GM12878 (cell line): ENCODE results near the gene CAMK4. TPM values are rescaled to one million over a fixed set of nuclear protein-coding genes. Genes with fewer than 3 reads are reported as not detected.

ENCODE experiments used
- ATAC-seq: fragments of 200-7000 bp; cut with Tn5 transposase; 3 replicates; pipeline ENCODE4 v1.9.1; 2020; ENCODE audit warnings: mild to moderate bottlenecking, moderate library complexity
- BruUV-seq: library from RNA; stranded (reverse); fragments of 400-500 nt; replicated peaks from 2 replicates; lab custom pipeline; 2021; lab: Mats Ljungman, UMichigan
- CTCF ChIA-PET: fragments of 300-600 bp; sonication (Branson Sonifier 250); formaldehyde crosslinking; extraction: SDS; loops from one replicate; lab custom pipeline; 2021; ENCODE audit warnings: inconsistent platforms; lab: Yijun Ruan, JAX
- POLR2A ChIA-PET: fragments of 350-600 bp; formaldehyde crosslinking; extraction: SDS; loops from one replicate; lab custom pipeline; 2021; ENCODE audit warnings: inconsistent platforms; lab: Charles Lee
- RAD21 ChIA-PET: fragments of 300-600 bp; sonication (Branson Sonifier 250); formaldehyde crosslinking; loops from one replicate; lab custom pipeline; 2023; ENCODE audit warnings: antibody characterized with exemption; ENCODE audit not compliant: unreplicated experiment; lab: Charles Lee
- SMC1A ChIA-PET: fragments of 300-600 bp; sonication (Branson Sonifier 250); formaldehyde crosslinking; loops from one replicate; lab custom pipeline; 2023; ENCODE audit not compliant: unreplicated experiment, uncharacterized antibody; lab: Charles Lee
- DNase-seq: peaks from one replicate; pipeline ENCODE4 v3.0.0-alpha.2; 2011; ENCODE audit warnings: low read depth, low spot score
- FAIRE-seq: peaks from 3 replicates; lab custom pipeline; 2011; peaks lifted over from hg19 to GRCh38; lab: Jason Lieb, UNC
- H2AFZ ChIP-seq: 2 replicates; pipeline ENCODE4 v1.6.0; 2011; ENCODE audit warnings: low read depth, low read length, control low read depth; ENCODE audit not compliant: control insufficient read depth
- H3K27ac ChIP-seq: 2 replicates; pipeline ENCODE4 v1.5.1; 2011; ENCODE audit warnings: control low read depth; ENCODE audit not compliant: control insufficient read depth, insufficient read depth
- H3K27me3 ChIP-seq, 2 experiments: replicated peaks in 1 of 2; 2 replicates each; pipeline versions ENCODE4 v1.6.0 to v1.6.1; 2011; ENCODE audit warnings: low read length in 1 of 2; ENCODE audit not compliant: control insufficient read depth in 2 of 2, insufficient read depth in 2 of 2
- H3K36me3 ChIP-seq, 2 experiments: 2 replicates each; pipeline ENCODE4 v1.5.1; 2011; ENCODE audit warnings: low read length in 1 of 2; ENCODE audit not compliant: control insufficient read depth in 2 of 2, insufficient read depth in 2 of 2
- H3K4me1 ChIP-seq: 2 replicates; pipeline ENCODE4 v1.6.1; 2011; ENCODE audit warnings: mild to moderate bottlenecking, low read length, moderate library complexity, mixed read lengths; ENCODE audit not compliant: control insufficient read depth, insufficient read depth
- H3K4me2 ChIP-seq: 2 replicates; pipeline ENCODE4 v1.6.0; 2011; ENCODE audit warnings: control low read depth; ENCODE audit not compliant: control insufficient read depth, insufficient read depth
- H3K4me3 ChIP-seq: fragments of 200-600 bp; sonication (generic); 2 replicates; pipeline ENCODE4 v1.5.1; 2016
- H3K79me2 ChIP-seq: 2 replicates; pipeline ENCODE4 v1.6.0; 2011; ENCODE audit warnings: low read length; ENCODE audit not compliant: control insufficient read depth, insufficient read depth
- H3K9ac ChIP-seq: 2 replicates; pipeline ENCODE4 v1.8.0; 2011; ENCODE audit warnings: low read length, control low read depth, mixed read lengths; ENCODE audit not compliant: control insufficient read depth, insufficient read depth
- H3K9me3 ChIP-seq: replicated peaks from 3 replicates; pipeline ENCODE4 v1.5.1; 2011; ENCODE audit warnings: mild to moderate bottlenecking, low read length; ENCODE audit not compliant: control insufficient read depth, insufficient read depth
- H4K20me1 ChIP-seq: 2 replicates; pipeline ENCODE4 v1.6.0; 2011; ENCODE audit not compliant: control insufficient read depth, insufficient read depth
- BCL11A ChIP-seq: IDR thresholded peaks from 2 replicates; pipeline ENCODE4 v1.6.1; 2011; ENCODE audit warnings: low read depth, low read length
- CHD1 ChIP-seq: IDR thresholded peaks from 2 replicates; pipeline ENCODE4 v1.6.1; 2012; ENCODE audit warnings: low read depth, low read length, improper control_type of control experiment
- FOS ChIP-seq: IDR thresholded peaks from 3 replicates; pipeline ENCODE4 v1.6.1; 2011; ENCODE audit warnings: borderline replicate concordance; ENCODE audit not compliant: insufficient read length; ENCODE audit errors: extremely low read depth
- HDGF ChIP-seq: fragments of 450-650 bp; IDR thresholded peaks from 2 replicates; pipeline ENCODE4 v1.6.1; 2016; ENCODE audit warnings: antibody characterized with exemption
- PAX8 ChIP-seq: fragments of 450-650 bp; IDR thresholded peaks from 2 replicates; pipeline ENCODE4 v1.6.1; 2017; ENCODE audit warnings: mild to moderate bottlenecking, moderate library complexity
- RFX5 ChIP-seq: IDR thresholded peaks from 2 replicates; pipeline ENCODE4 v1.6.1; 2011; ENCODE audit warnings: low read depth, low read length, improper control_type of control experiment
- TCF12 ChIP-seq: IDR thresholded peaks from 2 replicates; pipeline ENCODE4 v1.6.1; 2011; ENCODE audit warnings: low read depth, mild to moderate bottlenecking, low read length
- WRNIP1 ChIP-seq: IDR thresholded peaks from 2 replicates; pipeline ENCODE4 v1.6.1; 2011; ENCODE audit warnings: low read depth, low read length, improper control_type of control experiment, borderline replicate concordance
- YY1 ChIP-seq: IDR thresholded peaks from 2 replicates; pipeline ENCODE4 v1.6.1; 2011; ENCODE audit warnings: low read depth, mild to moderate bottlenecking, low read length
- WGBS: methylation state at CpG from one replicate; pipeline ENCODE4 v1.1.6; 2016; ENCODE audit warnings: low lambda C conversion rate; ENCODE audit not compliant: insufficient replicate concordance, insufficient coverage; ENCODE audit errors: missing lambda C conversion rate; 5-methylcytosine and 5-hydroxymethylcytosine counted together
- in situ Hi-C: fragments of 300-500 bp; cut with MboI; formaldehyde crosslinking; loops from 9 replicates; pipeline ENCODE4 v1.14.3; 2018; ENCODE audit warnings: mixed read lengths
- intact Hi-C: fragments of 100-400 bp; cut with micrococcal nuclease; formaldehyde crosslinking; loops from one replicate; pipeline ENCODE4 v1.14.2; 2022; ENCODE audit not compliant: unreplicated experiment
- polyA plus RNA-seq, 11 experiments: library from polyadenylated mRNA; depleted of rRNA in 4 of 11; unstranded in 6 of 11; stranded (reverse) in 5 of 11; fragments of >200 nt; fragmentation: Nextera tagmentation in 4 of 11; fragmentation: Illumina TruSeq in 1 of 11; extraction: Ambion mirVana in 4 of 11; extraction: Trizol in 1 of 11; gene quantifications; 1 replicate in 1 of 11; 2 replicates in 10 of 11; pipeline versions ENCODE4 v1.2.1 to v1.2.3, GENCODE V29; 2011 to 2016; ENCODE audit warnings: inconsistent platforms in 2 of 11, missing spikeins in 2 of 11, low read depth in 1 of 11
- total RNA-seq, 4 experiments: library from RNA; depleted of rRNA in 3 of 4; stranded (reverse); fragments of >200 nt in 3 of 4; fragmentation: Illumina TruSeq in 1 of 4; extraction: Trizol in 1 of 4; gene quantifications; 2 replicates each; pipeline versions ENCODE4 v1.2.1 to v1.2.3, GENCODE V29; 2013 to 2021
- TF ChIP-seq, protein P1 (sequence below): fragments of 450-650 bp; conservative IDR thresholded peaks from 2 replicates; pipeline ENCODE4 v1.6.1; 2017; ENCODE audit warnings: mild to moderate bottlenecking, moderate library complexity
- TF ChIP-seq, protein P2 (sequence below): IDR thresholded peaks from 2 replicates; pipeline ENCODE4 v1.6.1; 2012; ENCODE audit warnings: mild to moderate bottlenecking, low read depth, low read length
- TF ChIP-seq, protein P3 (sequence below): fragments of 450-650 bp; formaldehyde crosslinking; IDR thresholded peaks from 2 replicates; pipeline ENCODE4 v1.4.0; 2022; ENCODE audit warnings: mild to moderate bottlenecking, moderate library complexity

The CAMK4 gene
- total and polyA plus RNA-seq, 10 of the 15 experiments (the other 5 are each of a cell fraction or from before 2014, with no cell fraction given), result 13.3 to 51.9 (median 35.3) TPM

DNA sequence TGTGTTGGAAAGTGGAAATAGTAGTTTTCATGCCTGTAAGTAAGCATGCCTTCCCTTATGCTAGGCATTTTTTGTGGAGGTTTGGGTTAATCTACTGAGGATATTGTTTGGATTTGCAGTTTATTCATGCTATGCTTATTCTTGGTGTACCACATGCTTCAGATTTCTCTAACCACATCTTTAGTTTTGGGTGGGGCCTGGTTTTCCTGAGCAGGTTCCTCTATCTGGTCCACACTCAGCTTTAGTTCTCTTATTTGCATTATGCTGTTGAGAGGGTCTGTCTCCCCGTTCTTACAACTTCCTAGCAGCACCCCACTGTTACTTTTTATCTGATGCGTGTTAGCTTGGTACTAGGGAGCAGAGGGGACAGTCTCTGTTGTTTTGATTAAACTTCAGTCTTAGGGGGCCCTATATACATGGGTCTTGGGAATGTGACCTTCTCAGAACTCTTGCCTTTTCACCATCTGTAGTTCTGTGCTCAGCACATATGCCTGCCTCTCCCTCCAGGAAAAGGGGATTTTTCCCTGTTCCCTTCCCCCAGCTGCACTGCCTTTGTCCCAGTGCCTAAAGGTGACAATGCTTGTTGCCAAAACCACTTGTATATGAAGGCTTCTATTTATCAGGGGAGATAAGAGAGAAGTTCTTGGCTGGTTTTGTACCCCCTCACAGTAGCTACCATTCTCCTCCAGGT is 10.0 kb upstream of the CAMK4 start:
- DNase-seq (no peak), ATAC-seq (no peak), FAIRE-seq (no peak)
- ChIA-PET RAD21 (interaction anchor here (1.2 kb wide), 1 partner anchor 15 kb away, joined by 3 read pairs; no protein-coding TSS in a partner anchor), CTCF (interaction anchor here (1.7 kb wide), 1 partner anchor 64 kb away, joined by 4 read pairs; no protein-coding TSS in a partner anchor), SMC1A (interaction anchor here (1.4 kb wide), 1 partner anchor 10 kb away, joined by 6 read pairs; the partner anchor contains the start of gene CAMK4), POLR2A (no interaction called here)
- no peak overlapping the region for H3K27ac ChIP-seq
- in situ Hi-C loops, result no loop called here
- no peaks in the 10 kb centered on the region for H3K36me3 ChIP-seq
- no peak overlapping the region for H3K9ac ChIP-seq
- 41% methylated on average over 2 of the region's 2 CpGs for WGBS
- H3K9me3 ChIP-seq, result no peaks in the 10 kb centered on the region
- H4K20me1 ChIP-seq, result no peaks in the 10 kb centered on the region
- no peaks in the 10 kb centered on the region for H3K79me2 ChIP-seq
- no peaks in the 10 kb centered on the region for H3K27me3 ChIP-seq
- H3K4me2 ChIP-seq, result no peak overlapping the region
- H3K4me3 ChIP-seq, result no peak overlapping the region
- intact Hi-C loops, result no loop called here
- no peaks in the 10 kb centered on the region for H3K4me1 ChIP-seq
- BruUV-seq, result no TSS peak
- no peak overlapping the region for H2AFZ ChIP-seq
- TF ChIP-seq, protein P1, sequence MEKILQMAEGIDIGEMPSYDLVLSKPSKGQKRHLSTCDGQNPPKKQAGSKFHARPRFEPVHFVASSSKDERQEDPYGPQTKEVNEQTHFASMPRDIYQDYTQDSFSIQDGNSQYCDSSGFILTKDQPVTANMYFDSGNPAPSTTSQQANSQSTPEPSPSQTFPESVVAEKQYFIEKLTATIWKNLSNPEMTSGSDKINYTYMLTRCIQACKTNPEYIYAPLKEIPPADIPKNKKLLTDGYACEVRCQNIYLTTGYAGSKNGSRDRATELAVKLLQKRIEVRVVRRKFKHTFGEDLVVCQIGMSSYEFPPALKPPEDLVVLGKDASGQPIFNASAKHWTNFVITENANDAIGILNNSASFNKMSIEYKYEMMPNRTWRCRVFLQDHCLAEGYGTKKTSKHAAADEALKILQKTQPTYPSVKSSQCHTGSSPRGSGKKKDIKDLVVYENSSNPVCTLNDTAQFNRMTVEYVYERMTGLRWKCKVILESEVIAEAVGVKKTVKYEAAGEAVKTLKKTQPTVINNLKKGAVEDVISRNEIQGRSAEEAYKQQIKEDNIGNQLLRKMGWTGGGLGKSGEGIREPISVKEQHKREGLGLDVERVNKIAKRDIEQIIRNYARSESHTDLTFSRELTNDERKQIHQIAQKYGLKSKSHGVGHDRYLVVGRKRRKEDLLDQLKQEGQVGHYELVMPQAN, result no peak
- TF ChIP-seq, protein P2, sequence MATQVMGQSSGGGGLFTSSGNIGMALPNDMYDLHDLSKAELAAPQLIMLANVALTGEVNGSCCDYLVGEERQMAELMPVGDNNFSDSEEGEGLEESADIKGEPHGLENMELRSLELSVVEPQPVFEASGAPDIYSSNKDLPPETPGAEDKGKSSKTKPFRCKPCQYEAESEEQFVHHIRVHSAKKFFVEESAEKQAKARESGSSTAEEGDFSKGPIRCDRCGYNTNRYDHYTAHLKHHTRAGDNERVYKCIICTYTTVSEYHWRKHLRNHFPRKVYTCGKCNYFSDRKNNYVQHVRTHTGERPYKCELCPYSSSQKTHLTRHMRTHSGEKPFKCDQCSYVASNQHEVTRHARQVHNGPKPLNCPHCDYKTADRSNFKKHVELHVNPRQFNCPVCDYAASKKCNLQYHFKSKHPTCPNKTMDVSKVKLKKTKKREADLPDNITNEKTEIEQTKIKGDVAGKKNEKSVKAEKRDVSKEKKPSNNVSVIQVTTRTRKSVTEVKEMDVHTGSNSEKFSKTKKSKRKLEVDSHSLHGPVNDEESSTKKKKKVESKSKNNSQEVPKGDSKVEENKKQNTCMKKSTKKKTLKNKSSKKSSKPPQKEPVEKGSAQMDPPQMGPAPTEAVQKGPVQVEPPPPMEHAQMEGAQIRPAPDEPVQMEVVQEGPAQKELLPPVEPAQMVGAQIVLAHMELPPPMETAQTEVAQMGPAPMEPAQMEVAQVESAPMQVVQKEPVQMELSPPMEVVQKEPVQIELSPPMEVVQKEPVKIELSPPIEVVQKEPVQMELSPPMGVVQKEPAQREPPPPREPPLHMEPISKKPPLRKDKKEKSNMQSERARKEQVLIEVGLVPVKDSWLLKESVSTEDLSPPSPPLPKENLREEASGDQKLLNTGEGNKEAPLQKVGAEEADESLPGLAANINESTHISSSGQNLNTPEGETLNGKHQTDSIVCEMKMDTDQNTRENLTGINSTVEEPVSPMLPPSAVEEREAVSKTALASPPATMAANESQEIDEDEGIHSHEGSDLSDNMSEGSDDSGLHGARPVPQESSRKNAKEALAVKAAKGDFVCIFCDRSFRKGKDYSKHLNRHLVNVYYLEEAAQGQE, result no peak
- TF ChIP-seq, protein P3, sequence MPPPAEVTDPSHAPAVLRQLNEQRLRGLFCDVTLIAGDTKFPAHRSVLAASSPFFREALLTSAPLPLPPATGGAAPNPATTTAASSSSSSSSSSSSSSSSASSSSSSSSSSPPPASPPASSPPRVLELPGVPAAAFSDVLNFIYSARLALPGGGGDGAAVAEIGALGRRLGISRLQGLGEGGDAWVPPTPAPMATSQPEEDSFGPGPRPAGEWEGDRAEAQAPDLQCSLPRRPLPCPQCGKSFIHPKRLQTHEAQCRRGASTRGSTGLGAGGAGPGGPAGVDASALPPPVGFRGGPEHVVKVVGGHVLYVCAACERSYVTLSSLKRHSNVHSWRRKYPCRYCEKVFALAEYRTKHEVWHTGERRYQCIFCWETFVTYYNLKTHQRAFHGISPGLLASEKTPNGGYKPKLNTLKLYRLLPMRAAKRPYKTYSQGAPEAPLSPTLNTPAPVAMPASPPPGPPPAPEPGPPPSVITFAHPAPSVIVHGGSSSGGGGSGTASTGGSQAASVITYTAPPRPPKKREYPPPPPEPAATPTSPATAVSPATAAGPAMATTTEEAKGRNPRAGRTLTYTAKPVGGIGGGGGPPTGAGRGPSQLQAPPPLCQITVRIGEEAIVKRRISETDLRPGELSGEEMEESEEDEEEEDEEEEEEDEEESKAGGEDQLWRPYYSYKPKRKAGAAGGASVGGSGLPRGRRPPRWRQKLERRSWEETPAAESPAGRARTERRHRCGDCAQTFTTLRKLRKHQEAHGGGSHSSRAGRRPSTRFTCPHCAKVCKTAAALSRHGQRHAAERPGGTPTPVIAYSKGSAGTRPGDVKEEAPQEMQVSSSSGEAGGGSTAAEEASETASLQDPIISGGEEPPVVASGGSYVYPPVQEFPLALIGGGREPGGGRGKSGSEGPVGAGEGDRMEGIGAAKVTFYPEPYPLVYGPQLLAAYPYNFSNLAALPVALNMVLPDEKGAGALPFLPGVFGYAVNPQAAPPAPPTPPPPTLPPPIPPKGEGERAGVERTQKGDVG (CRISPR knock-in tag), result no peak
- TF ChIP-seq BCL11A (no peak), PAX8 (no peak), YY1 (no peak), CHD1 (no peak), TCF12 (no peak), RFX5 (no peak), HDGF (no peak), WRNIP1 (no peak), FOS (no peak)
